Coronary artery (tissue), 2 donors: Measurements from ENCODE around the gene SCN4A.
A peak's percentile ranks its signal among the peaks of the same experiment; 100 is the strongest.
"Not testable (repeated sequence)": the region's sequence is repeated elsewhere in the genome, so short reads cannot be mapped to it uniquely, and the experiment has no call there.

Experiments
- DNase-seq: peaks from one replicate; pipeline ENCODE4 v3.0.0-alpha.2; 2017; ENCODE audit warnings: low spot score
- H3K27ac ChIP-seq, 2 donors: fragments of 200-600 bp; sonication (generic); one replicate each; pipeline ENCODE4 v1.5.1; 2016 to 2019
- H3K4me3 ChIP-seq: fragments of 200-600 bp; sonication (generic); 2 replicates; pipeline ENCODE4 v1.5.1; 2016; ENCODE audit warnings: mild to moderate bottlenecking, moderate library complexity
- CTCF ChIP-seq: fragments of 200-600 bp; sonication (generic); IDR thresholded peaks from one replicate; pipeline ENCODE4 v1.5.1; 2019; ENCODE audit warnings: antibody characterized with exemption

SCN4A gene

GRCh38 chr17:63972796-63973195, at the start of gene SCN4A:
Gene SCN4A (minus strand): TSS chr17:63972918. CDS start chr17:63972841, 77 bp downstream.
- TF ChIP-seq CTCF: no peak
- no peak within 1 kb of the TSS for H3K27ac ChIP-seq
- no peak within 1 kb of the TSS for H3K4me3 ChIP-seq
- DNase-seq: no peak

GRCh38 chr17:64020056-64020766, 47.5 kb upstream of the SCN4A start, which contains the start of gene ICAM2:
Gene ICAM2 (minus strand): TSS chr17:64020633. CDS start chr17:64006691, 13,942 bp downstream.
- TF ChIP-seq CTCF: no peak
- peak; percentile 74 for DNase-seq
- H3K27ac ChIP-seq: peak within 1 kb of the TSS in 1 of 2 donors; percentile 78
- H3K4me3 ChIP-seq: peak within 1 kb of the TSS; percentile 66

- not testable (repeated sequence) for DNase-seq, H3K27ac ChIP-seq
- H3K4me3 ChIP-seq: peak overlapping the region; percentile 66
These were observed 46.8 kb upstream of the SCN4A start for GRCh38 chr17:64019551-64019961.

GRCh38 chr17:64017381-64017980, 44.8 kb upstream of the SCN4A start:
- DNase-seq: no peak
- Histone ChIP-seq H3K27ac (no peak overlapping the region), H3K4me3 (no peak overlapping the region)
- TF ChIP-seq CTCF: no peak

- TF ChIP-seq CTCF: no peak
- DNase-seq: no peak
- Histone ChIP-seq H3K4me3 (no peak overlapping the region), H3K27ac (no peak overlapping the region)
These were observed 44.3 kb upstream of the SCN4A start for GRCh38 chr17:64016974-64017373.

- H3K27ac ChIP-seq: peak overlapping the region in 1 of 2 donors; percentile 29
- no peak for TF ChIP-seq CTCF
- DNase-seq: no peak
These were observed 43.6 kb upstream of the SCN4A start for GRCh38 chr17:64016231-64016784.

GRCh38 chr17:64015447-64015846, 42.7 kb upstream of the SCN4A start:
- H3K4me3 ChIP-seq: no peak overlapping the region
- peak; percentile 12 for DNase-seq
- TF ChIP-seq CTCF: no peak
- no peak overlapping the region for H3K27ac ChIP-seq

More at GRCh38 chr17:64016231-64016784, 43.6 kb upstream of the SCN4A start:
- no peak overlapping the region for H3K4me3 ChIP-seq
